ENCODE results near the gene GRM8. TPM values are rescaled to one million over a fixed set of nuclear protein-coding genes. Genes with fewer than 3 reads are reported as not detected.

GRM8 gene
- polyA plus RNA-seq, 1 donor (not counting 4 experiments of a cell fraction or from before 2014, with no cell fraction given), result not detected

DNA sequence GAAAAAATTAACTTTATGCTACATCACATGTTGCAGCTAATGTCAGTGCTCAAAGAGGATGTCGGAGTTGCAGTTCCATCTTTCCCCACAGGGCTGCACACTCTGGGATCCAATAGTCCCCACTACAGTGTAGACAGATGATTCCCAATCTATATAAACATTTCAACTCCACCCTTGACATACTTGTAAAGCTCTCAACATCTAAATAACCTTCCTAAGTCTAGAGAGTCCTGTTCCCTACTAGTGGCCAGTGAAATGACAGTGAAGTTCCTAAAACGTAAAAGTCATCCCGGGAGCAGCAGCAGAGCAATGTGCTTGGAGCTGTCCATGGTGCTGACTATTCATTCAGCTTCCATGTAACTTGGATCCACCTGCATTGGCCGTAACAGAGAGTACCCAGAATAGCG, 145.1 kb downstream of the GRM8 start:
- H3K36me3 ChIP-seq (ENCODE audit: control insufficient read depth in 2 of 2, extremely low read depth in 1 of 2, insufficient read depth in 2 of 2, low read length in 2 of 2), result no peaks in the 10 kb centered on the region
- no peak for FAIRE-seq
- H3K9ac ChIP-seq (ENCODE audit: control insufficient read depth, extremely low read depth, insufficient read depth, low read length), result no peak overlapping the region
- H3K4me1 ChIP-seq (ENCODE audit: control insufficient read depth, extremely low read depth, insufficient read depth, low read length), result no peaks in the 10 kb centered on the region
- dilution Hi-C loops (cut with MboI; ENCODE audit: extremely low pct_ligation_motif_present, low sequenced_read_pairs), result no loop called here
- no peak overlapping the region for H2AFZ ChIP-seq (ENCODE audit: control insufficient read depth, low read length)
- peak; percentile 4 for DNase-seq (ENCODE audit: low read depth, low spot score)
- no peaks in the 10 kb centered on the region for H3K9me3 ChIP-seq (ENCODE audit: control insufficient read depth, low read depth, low read length)
- H3K9me1 ChIP-seq (ENCODE audit: control insufficient read depth, extremely low read depth, insufficient read depth, low read length), result no peaks in the 10 kb centered on the region
- no peak overlapping the region for H3K4me3 ChIP-seq (ENCODE audit: control insufficient read depth in 2 of 3, extremely low read depth in 1 of 3, insufficient read depth in 2 of 3, low read depth in 1 of 3, low read length in 3 of 3)
- H3K27ac ChIP-seq (ENCODE audit: control insufficient read depth, insufficient read depth, low read length), result no peak overlapping the region
- no peaks in the 10 kb centered on the region for H4K20me1 ChIP-seq (ENCODE audit: control insufficient read depth, extremely low read depth, insufficient read depth, low read length)
- H3K27me3 ChIP-seq (ENCODE audit: control insufficient read depth, extremely low read depth, insufficient read depth, low read length), result no peaks in the 10 kb centered on the region
- no peak overlapping the region for H3K4me2 ChIP-seq (ENCODE audit: control insufficient read depth, extremely low read depth, insufficient read depth, low read depth, low read length)
- TF ChIP-seq EZH2 (IDR thresholded peaks at IDR 0.05; ENCODE audit: low read length) (no peak), CTCF (optimal IDR thresholded peaks at IDR 0.05 in 1 of 3, IDR thresholded peaks at IDR 0.05 in 1 of 3, conservative IDR thresholded peaks at IDR 0.05 in 1 of 3; ENCODE audit: extremely low read depth in 1 of 3, insufficient read depth in 2 of 3, low read length in 3 of 3) (peak; percentile 43 to 68 (median 49))
- no peaks in the 10 kb centered on the region for H3K79me2 ChIP-seq (ENCODE audit: control insufficient read depth, insufficient read depth, low read length)

- no peak overlapping the region for H3K4me2 ChIP-seq (ENCODE audit: control insufficient read depth, extremely low read depth, insufficient read depth, low read depth, low read length)
- no peaks in the 10 kb centered on the region for H3K9me1 ChIP-seq (ENCODE audit: control insufficient read depth, extremely low read depth, insufficient read depth, low read length)
- no peak for FAIRE-seq
- no peaks in the 10 kb centered on the region for H3K36me3 ChIP-seq (ENCODE audit: control insufficient read depth in 2 of 2, extremely low read depth in 1 of 2, insufficient read depth in 2 of 2, low read length in 2 of 2)
- no peak overlapping the region for H3K4me3 ChIP-seq (ENCODE audit: control insufficient read depth in 2 of 3, extremely low read depth in 1 of 3, insufficient read depth in 2 of 3, low read depth in 1 of 3, low read length in 3 of 3)
- H3K4me1 ChIP-seq (ENCODE audit: control insufficient read depth, extremely low read depth, insufficient read depth, low read length), result no peaks in the 10 kb centered on the region
- no peak overlapping the region for H3K9ac ChIP-seq (ENCODE audit: control insufficient read depth, extremely low read depth, insufficient read depth, low read length)
- no peaks in the 10 kb centered on the region for H4K20me1 ChIP-seq (ENCODE audit: control insufficient read depth, extremely low read depth, insufficient read depth, low read length)
- DNase-seq (ENCODE audit: low read depth, low spot score), result no peak
- no peak overlapping the region for H3K27ac ChIP-seq (ENCODE audit: control insufficient read depth, insufficient read depth, low read length)
- TF ChIP-seq EZH2 (IDR thresholded peaks at IDR 0.05; ENCODE audit: low read length) (no peak), CTCF (optimal IDR thresholded peaks at IDR 0.05 in 1 of 3, IDR thresholded peaks at IDR 0.05 in 1 of 3, conservative IDR thresholded peaks at IDR 0.05 in 1 of 3; ENCODE audit: extremely low read depth in 1 of 3, insufficient read depth in 2 of 3, low read length in 3 of 3) (no peak)
- H2AFZ ChIP-seq (ENCODE audit: control insufficient read depth, low read length), result no peak overlapping the region
- peaks cover 2% of the 10 kb centered on the region for H3K9me3 ChIP-seq (ENCODE audit: control insufficient read depth, low read depth, low read length)
- no peaks in the 10 kb centered on the region for H3K79me2 ChIP-seq (ENCODE audit: control insufficient read depth, insufficient read depth, low read length)
- no peaks in the 10 kb centered on the region for H3K27me3 ChIP-seq (ENCODE audit: control insufficient read depth, extremely low read depth, insufficient read depth, low read length)
- dilution Hi-C loops (cut with MboI; ENCODE audit: extremely low pct_ligation_motif_present, low sequenced_read_pairs), result no loop called here
Measured at GRCh38 chr7:127093340-127093739, 159.4 kb downstream of the GRM8 start.
